RWPE2 (cell line): ENCODE results near the gene ATG16L1.

Experiments
- ATAC-seq: fragments of 200-7000 bp; cut with Tn5 transposase; 3 replicates; pipeline ENCODE4 v1.9.1; 2021; ENCODE audit warnings: low read depth
- DNase-seq: peaks from one replicate; pipeline ENCODE4 v3.0.0-alpha.2; 2020; ENCODE audit warnings: low spot score
- H3K27ac ChIP-seq: fragments of 450-650 bp; 2 replicates; pipeline ENCODE4 v1.5.1; 2017; ENCODE audit warnings: mild to moderate bottlenecking; ENCODE audit not compliant: poor library complexity, severe bottlenecking
- H3K27me3 ChIP-seq: fragments of 250-450 bp; sonication (Bioruptor Pico); 2 replicates; pipeline ENCODE4 v1.5.1; 2021; ENCODE audit warnings: mild to moderate bottlenecking, moderate library complexity; ENCODE audit not compliant: insufficient read depth, poor library complexity, severe bottlenecking
- H3K36me3 ChIP-seq: fragments of 250-450 bp; sonication (Bioruptor Pico); 2 replicates; pipeline ENCODE4 v1.5.1; 2020; ENCODE audit warnings: low read depth, mild to moderate bottlenecking, moderate library complexity
- H3K4me1 ChIP-seq: fragments of 250-450 bp; sonication (Bioruptor Pico); 2 replicates; pipeline ENCODE4 v1.5.1; 2021; ENCODE audit warnings: mild to moderate bottlenecking, moderate library complexity; ENCODE audit not compliant: insufficient read depth, poor library complexity, severe bottlenecking
- H3K4me3 ChIP-seq: fragments of 250-450 bp; sonication (Bioruptor Pico); 2 replicates; pipeline ENCODE4 v1.5.1; 2021; ENCODE audit warnings: mild to moderate bottlenecking, moderate library complexity; ENCODE audit not compliant: severe bottlenecking
- H3K9me3 ChIP-seq: fragments of 250-450 bp; sonication (Bioruptor Pico); 2 replicates; pipeline ENCODE4 v1.5.1; 2021; ENCODE audit warnings: mild to moderate bottlenecking, moderate library complexity; ENCODE audit not compliant: severe bottlenecking
- TF ChIP-seq, protein P1 (sequence below): fragments of 450-650 bp; IDR thresholded peaks from one replicate; pipeline ENCODE4 v1.5.1; 2017; ENCODE audit warnings: mild to moderate bottlenecking, moderate library complexity; ENCODE audit not compliant: poor library complexity, severe bottlenecking

ATG16L1 gene

DNA sequence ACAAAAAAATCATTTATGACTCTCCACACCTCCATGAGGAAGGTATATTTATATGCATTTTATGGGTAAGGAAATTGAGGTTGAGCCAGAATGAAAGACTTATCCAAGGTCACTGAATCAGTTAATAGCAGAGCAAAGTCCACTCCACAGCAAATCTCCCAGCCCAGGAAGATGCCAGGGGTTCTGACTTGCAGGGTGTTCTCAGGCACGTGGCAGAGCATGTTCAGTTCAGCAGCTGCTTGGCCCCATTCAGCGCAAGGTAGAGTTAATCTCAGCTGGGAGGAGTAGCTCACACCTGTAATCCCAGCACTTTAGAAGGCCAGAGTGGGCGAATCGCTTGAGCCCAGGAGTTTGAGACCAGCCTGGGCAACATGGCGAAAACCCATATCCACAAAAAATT is 85.1 kb downstream of the ATG16L1 start:
- Histone ChIP-seq H3K27me3 (no peaks in the 10 kb centered on the region), H3K4me1 (no peaks in the 10 kb centered on the region)
- ATAC-seq = no peak

DNA sequence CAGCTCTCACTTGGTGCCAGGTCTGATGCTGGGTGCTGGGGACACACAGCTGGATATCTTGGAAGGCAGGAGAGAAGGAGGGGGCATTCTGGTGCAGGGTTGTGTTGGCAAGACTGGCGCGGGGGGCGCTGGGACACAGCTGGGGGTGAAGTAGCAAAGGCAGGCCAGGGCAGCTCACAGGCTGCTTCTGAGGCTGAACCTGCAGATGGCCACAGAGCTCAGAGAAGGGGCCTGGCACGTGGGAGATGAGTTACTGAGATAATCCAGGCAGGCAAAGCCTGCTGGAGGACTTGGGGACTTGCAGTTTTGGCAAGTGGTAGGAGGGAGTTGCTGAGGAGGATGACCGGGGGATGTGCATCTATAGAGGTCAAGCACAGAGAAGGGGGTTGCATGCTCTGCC is 86.6 kb downstream of the ATG16L1 start:
- Histone ChIP-seq H3K27ac (no peak overlapping the region), H3K4me1 (no peaks in the 10 kb centered on the region), H3K36me3 (no peaks in the 10 kb centered on the region), H3K9me3 (no peaks in the 10 kb centered on the region), H3K4me3 (no peak overlapping the region), H3K27me3 (no peaks in the 10 kb centered on the region)
- TF ChIP-seq, protein P1, sequence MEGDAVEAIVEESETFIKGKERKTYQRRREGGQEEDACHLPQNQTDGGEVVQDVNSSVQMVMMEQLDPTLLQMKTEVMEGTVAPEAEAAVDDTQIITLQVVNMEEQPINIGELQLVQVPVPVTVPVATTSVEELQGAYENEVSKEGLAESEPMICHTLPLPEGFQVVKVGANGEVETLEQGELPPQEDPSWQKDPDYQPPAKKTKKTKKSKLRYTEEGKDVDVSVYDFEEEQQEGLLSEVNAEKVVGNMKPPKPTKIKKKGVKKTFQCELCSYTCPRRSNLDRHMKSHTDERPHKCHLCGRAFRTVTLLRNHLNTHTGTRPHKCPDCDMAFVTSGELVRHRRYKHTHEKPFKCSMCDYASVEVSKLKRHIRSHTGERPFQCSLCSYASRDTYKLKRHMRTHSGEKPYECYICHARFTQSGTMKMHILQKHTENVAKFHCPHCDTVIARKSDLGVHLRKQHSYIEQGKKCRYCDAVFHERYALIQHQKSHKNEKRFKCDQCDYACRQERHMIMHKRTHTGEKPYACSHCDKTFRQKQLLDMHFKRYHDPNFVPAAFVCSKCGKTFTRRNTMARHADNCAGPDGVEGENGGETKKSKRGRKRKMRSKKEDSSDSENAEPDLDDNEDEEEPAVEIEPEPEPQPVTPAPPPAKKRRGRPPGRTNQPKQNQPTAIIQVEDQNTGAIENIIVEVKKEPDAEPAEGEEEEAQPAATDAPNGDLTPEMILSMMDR = no peak
- DNase-seq = no peak
- no peak for ATAC-seq

More for the DNA sequence above, 85.1 kb downstream of the ATG16L1 start:
- H3K36me3 ChIP-seq = no peaks in the 10 kb centered on the region
- H3K4me3 ChIP-seq = no peak overlapping the region
- no peak overlapping the region for H3K27ac ChIP-seq
- DNase-seq = no peak
- TF ChIP-seq, protein P1 = no peak
- H3K9me3 ChIP-seq = no peaks in the 10 kb centered on the region

DNA sequence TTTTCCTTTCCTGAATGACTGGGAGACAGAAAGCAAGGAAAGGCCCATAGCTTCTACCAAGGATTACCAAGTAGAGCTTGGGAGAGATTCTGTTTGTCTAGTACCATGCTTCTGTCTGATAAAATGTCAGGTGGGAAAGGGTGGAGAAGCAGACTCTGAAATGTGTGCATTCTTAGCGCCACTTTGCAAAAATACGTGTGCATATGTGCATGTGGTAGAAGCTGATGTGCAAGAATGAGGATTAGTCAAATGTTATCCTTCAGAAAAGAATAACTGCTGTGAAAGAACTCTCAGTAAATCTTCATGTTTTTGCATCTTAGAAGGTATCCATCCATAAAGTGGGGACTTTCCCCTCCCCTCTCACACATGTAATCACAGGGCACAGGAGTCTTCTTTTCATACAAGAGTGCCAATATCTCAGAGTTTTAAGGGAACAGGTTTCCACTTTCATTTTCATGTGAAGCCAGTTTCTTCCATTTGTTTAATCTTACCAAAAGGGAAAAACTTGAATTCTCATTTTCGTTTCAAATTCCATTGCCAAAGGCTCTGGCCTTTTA is 87.4 kb downstream of the ATG16L1 start:
- no peaks in the 10 kb centered on the region for H3K9me3 ChIP-seq

DNA sequence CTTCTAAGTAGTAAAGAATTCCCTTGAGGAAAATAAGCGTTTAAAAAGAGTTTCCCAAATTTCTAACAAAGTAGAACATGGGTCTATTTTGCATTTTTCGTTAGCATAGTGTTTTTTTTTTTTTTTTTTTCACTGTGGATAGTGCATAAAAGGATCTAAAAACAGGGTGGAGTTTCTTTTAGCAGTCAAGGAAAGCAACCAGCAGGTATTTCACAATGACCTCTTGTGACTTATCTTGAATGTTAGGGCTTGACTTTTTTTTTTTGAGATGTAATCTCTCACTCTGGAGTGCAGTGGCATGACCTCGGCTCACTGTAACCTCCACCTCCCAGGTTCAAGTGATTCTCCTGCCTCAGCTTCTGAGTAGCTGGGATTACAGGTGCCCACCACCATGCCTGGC is 88.0 kb downstream of the ATG16L1 start:
- TF ChIP-seq, protein P1 = no peak
- ATAC-seq = no peak
- no peaks in the 10 kb centered on the region for H3K9me3 ChIP-seq
- H3K27ac ChIP-seq = no peak overlapping the region
- H3K4me1 ChIP-seq = no peaks in the 10 kb centered on the region
- no peak overlapping the region for H3K4me3 ChIP-seq
- H3K27me3 ChIP-seq = no peaks in the 10 kb centered on the region
- no peaks in the 10 kb centered on the region for H3K36me3 ChIP-seq
- DNase-seq = no peak

More for the DNA sequence above, 87.4 kb downstream of the ATG16L1 start:
- no peaks in the 10 kb centered on the region for H3K36me3 ChIP-seq
- no peaks in the 10 kb centered on the region for H3K4me1 ChIP-seq
- ATAC-seq (no peak), DNase-seq (no peak)
- TF ChIP-seq, protein P1 = no peak
- H3K4me3 ChIP-seq = no peak overlapping the region
- H3K27me3 ChIP-seq = no peaks in the 10 kb centered on the region
- no peak overlapping the region for H3K27ac ChIP-seq

DNA sequence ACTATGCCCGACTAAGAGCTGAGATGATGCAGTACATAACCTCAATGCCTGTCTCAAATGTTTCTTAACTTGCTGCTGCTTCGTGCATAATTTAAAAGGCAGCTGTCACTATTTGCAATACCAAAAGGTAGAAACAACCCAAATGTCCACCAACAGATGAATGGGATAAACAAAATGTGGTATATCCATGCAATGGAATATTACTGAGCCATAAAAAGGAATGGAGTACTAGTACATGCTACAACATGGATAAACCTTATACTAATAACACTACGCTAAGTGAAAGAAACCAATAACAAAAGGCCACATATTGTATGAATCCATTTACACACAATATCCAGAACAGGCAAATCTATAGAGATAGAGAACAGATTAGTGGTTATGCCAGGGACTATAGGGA is 89.8 kb downstream of the ATG16L1 start:
- no peaks in the 10 kb centered on the region for H3K36me3 ChIP-seq
- ATAC-seq (no peak), DNase-seq (no peak)
- H3K9me3 ChIP-seq = no peaks in the 10 kb centered on the region
- no peak overlapping the region for H3K27ac ChIP-seq
- H3K27me3 ChIP-seq = no peaks in the 10 kb centered on the region
- TF ChIP-seq, protein P1 = no peak
- no peak overlapping the region for H3K4me3 ChIP-seq
- no peaks in the 10 kb centered on the region for H3K4me1 ChIP-seq
